ENCODE results near the gene MICA. TPM values are rescaled to one million over a fixed set of nuclear protein-coding genes. Genes with fewer than 3 reads are reported as not detected.
"Not testable (repeated sequence)": the region's sequence is repeated elsewhere in the genome, so short reads cannot be mapped to it uniquely, and the experiment has no call there.

Gene MICA
- total RNA-seq, 1 donor from 2014 or later = 33.1 TPM

DNA sequence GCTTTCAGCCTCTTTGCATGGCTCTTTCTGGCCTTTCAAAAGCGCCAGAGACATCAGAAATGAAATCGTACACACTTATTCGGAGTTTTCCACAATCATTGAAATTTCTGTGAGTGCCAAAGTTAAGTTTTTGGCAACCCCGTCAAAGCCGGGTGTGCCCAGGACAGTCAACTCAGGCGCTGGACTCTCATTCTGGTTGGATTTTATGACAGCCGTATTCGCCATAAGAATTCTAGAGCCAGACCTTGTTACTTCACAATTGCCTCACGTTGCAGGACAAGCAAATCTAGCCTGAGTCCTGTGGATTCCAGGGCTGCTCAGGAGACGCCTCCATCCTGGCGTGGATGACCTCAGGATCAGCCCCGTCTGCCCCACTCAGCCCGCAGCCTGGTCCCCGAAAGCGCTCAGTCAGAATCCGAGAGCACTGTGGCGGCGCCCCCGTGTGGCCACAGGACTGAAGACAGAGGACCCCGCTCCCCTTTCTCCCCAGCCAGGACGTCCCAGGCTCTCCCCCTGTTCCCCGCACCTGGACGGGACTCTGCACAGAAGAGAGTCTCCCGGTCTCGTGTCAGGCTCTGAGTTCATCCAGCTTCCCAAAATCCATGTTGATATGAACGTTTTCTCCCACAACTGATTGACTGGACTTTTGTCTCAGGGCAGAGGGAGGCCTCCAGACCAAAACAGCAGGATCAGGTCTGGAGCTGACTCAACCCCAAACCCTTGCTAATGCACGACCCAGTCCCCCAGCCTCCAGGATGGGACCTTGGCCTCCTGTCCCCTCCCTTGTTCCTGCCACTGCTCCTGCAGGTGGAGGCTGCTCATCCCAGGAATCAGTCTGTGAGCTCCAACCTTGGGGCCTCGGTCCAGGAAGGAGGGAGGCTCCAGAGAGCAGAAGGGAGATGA is 38.2 kb downstream of the MICA start:
- ATAC-seq (peak; percentile 97 to 98), DNase-seq (peak; percentile 93)
- intact Hi-C loops (cut with DNase I) = loop anchor here (10.0 kb wide), 1 partner anchor 47 kb away; no protein-coding TSS in a partner anchor
- TF ChIP-seq, protein P1, sequence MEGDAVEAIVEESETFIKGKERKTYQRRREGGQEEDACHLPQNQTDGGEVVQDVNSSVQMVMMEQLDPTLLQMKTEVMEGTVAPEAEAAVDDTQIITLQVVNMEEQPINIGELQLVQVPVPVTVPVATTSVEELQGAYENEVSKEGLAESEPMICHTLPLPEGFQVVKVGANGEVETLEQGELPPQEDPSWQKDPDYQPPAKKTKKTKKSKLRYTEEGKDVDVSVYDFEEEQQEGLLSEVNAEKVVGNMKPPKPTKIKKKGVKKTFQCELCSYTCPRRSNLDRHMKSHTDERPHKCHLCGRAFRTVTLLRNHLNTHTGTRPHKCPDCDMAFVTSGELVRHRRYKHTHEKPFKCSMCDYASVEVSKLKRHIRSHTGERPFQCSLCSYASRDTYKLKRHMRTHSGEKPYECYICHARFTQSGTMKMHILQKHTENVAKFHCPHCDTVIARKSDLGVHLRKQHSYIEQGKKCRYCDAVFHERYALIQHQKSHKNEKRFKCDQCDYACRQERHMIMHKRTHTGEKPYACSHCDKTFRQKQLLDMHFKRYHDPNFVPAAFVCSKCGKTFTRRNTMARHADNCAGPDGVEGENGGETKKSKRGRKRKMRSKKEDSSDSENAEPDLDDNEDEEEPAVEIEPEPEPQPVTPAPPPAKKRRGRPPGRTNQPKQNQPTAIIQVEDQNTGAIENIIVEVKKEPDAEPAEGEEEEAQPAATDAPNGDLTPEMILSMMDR (IDR thresholded peaks at IDR 0.05) = peak; percentile 85
- H3K27me3 ChIP-seq (ENCODE audit: low read depth) = peaks cover 5% of the 10 kb centered on the region
- H3K27ac ChIP-seq = no peak overlapping the region
- H3K4me3 ChIP-seq = no peak overlapping the region
- H3K9me3 ChIP-seq = peaks cover 7% of the 10 kb centered on the region
- H3K4me1 ChIP-seq = no peaks in the 10 kb centered on the region
- no peaks in the 10 kb centered on the region for H3K36me3 ChIP-seq

DNA sequence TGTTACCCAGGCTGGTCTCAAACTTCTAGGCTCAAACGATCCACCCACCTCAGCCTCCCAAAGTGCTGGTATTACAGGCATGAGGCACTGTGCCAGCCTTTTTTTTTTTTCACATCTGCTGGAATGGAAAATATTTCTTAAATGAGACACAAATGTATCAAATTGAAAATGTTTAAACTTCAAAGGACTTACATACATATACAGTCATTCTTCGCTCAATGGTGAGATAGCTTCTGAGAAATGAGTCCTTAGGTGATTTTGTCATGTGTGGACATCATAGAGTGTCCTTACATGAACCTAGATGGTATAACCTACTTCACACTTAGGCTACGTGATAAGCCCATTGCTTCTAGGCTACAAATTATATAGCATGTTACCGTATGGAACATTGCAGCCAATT is 43.1 kb downstream of the MICA start:
- no peak overlapping the region for H3K27ac ChIP-seq
- H3K4me1 ChIP-seq = no peaks in the 10 kb centered on the region
- no peak overlapping the region for H3K4me3 ChIP-seq
- no peak for DNase-seq
- no peaks in the 10 kb centered on the region for H3K36me3 ChIP-seq
- intact Hi-C loops (cut with DNase I) = loop anchor here (10.0 kb wide), 1 partner anchor 52 kb away; no protein-coding TSS in a partner anchor
- ATAC-seq = no peak
- H3K27me3 ChIP-seq (ENCODE audit: low read depth) = no peaks in the 10 kb centered on the region
- TF ChIP-seq, protein P1 (IDR thresholded peaks at IDR 0.05) = no peak
- H3K9me3 ChIP-seq = no peaks in the 10 kb centered on the region

DNA sequence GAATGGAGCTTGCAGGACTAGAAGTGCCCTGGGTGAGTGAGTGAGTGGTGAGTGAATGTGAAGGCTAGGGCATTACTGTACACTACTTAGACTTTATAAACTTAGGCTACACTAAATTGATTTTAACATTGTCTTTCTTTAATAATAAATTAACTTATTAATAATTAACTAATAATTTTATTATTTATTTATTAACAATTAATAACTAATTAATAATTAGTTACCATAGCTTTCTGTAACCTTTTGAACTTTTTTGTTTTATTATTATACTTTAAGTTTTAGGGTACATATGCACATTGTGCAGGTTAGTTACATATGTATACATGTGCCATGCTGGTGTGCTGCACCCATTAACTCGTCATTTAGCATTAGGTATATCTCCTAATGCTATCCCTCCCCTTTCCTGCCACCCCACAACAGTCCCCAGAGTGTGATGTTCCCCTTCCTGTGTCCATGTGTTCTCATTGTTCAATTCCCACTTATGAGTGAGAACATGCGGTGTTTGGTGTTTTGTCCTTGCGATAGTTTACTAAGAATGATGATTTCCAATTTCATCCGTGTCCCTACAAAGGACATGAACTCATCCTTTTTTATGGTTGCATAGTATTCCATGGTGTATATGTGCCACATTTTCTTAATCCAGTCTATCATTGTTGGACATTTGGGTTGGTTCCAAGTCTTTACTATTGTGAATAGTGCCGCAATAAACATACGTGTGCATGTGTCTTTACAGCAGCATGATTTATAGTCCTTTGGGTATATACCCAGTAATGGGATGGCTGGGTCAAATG is 43.8 kb downstream of the MICA start:
- not testable (repeated sequence) for H3K27ac ChIP-seq; H3K36me3 ChIP-seq; H3K27me3 ChIP-seq (ENCODE audit: low read depth); ATAC-seq; H3K4me1 ChIP-seq; DNase-seq; H3K9me3 ChIP-seq; H3K4me3 ChIP-seq
- intact Hi-C loops (cut with DNase I) = loop anchor here (10.0 kb wide), 1 partner anchor 52 kb away; no protein-coding TSS in a partner anchor

DNA sequence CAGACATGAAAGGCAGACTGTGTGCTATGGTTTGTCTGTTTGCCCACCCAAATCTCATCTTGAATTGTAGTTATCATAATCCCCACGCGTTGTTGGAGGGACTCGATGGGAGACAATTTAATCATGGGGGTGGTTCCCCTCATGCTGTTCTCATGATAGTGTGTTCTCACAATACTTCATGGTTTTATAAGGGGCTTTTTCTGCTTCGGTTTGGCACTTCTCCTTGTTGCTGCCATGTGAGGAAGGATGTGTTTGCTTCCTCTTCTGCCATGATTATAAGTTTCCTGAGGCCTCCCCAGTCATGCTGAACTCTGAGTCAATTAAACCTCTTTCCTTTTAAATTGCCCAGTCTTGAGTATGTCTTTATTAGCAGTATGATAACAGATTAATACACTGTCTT is 47.4 kb downstream of the MICA start:
- Histone ChIP-seq H3K4me1 (no peaks in the 10 kb centered on the region), H3K9me3 (peaks cover 12% of the 10 kb centered on the region), H3K27me3 (ENCODE audit: low read depth) (no peaks in the 10 kb centered on the region), H3K4me3 (no peak overlapping the region), H3K36me3 (no peaks in the 10 kb centered on the region), H3K27ac (no peak overlapping the region)
- ATAC-seq (no peak), DNase-seq (no peak)
- TF ChIP-seq, protein P1 (IDR thresholded peaks at IDR 0.05) = no peak
- intact Hi-C loops (cut with DNase I) = no loop called here

GRCh38 chr6:31452859-31453258 is 49.5 kb downstream of the MICA start:
- Histone ChIP-seq H3K9me3 (peaks cover 12% of the 10 kb centered on the region), H3K4me1 (no peaks in the 10 kb centered on the region), H3K36me3 (no peaks in the 10 kb centered on the region), H3K27ac (no peak overlapping the region), H3K4me3 (no peak overlapping the region), H3K27me3 (ENCODE audit: low read depth) (no peaks in the 10 kb centered on the region)
- ATAC-seq (no peak), DNase-seq (no peak)
- TF ChIP-seq, protein P1 (IDR thresholded peaks at IDR 0.05) = no peak
- intact Hi-C loops (cut with DNase I) = no loop called here
